Stimulated activated CD8-positive, alpha-beta memory T cell treated with anti-CD3 and anti-CD28 coated beads, Interleukin-7, amount 100 ng/mL, for 24 hours (primary cell): ENCODE results near the gene CDC37L1.

ENCODE experiments used
- DNase-seq: peaks from one replicate; pipeline ENCODE4 v3.0.0-alpha.2; 2020; ENCODE audit warnings: low read depth

Gene CDC37L1

GRCh38 chr9:4668604-4669003 lies 10.8 kb upstream of the CDC37L1 start:
- DNase-seq = no peak

GRCh38 chr9:4669890-4670289 lies 9.5 kb upstream of the CDC37L1 start:
- DNase-seq = no peak

- no peak for DNase-seq
Observed at GRCh38 chr9:4670591-4670990, 8.8 kb upstream of the CDC37L1 start.

GRCh38 chr9:4671737-4672136 lies 7.6 kb upstream of the CDC37L1 start:
- no peak for DNase-seq

GRCh38 chr9:4674783-4675182 lies 4.6 kb upstream of the CDC37L1 start:
- no peak for DNase-seq

GRCh38 chr9:4677392-4677791 lies 2.0 kb upstream of the CDC37L1 start:
- no peak for DNase-seq

GRCh38 chr9:4678679-4679267 lies 596 bp upstream of the CDC37L1 start:
- no peak for DNase-seq

- no peak for DNase-seq
Observed at GRCh38 chr9:4680173-4680525, 780 bp downstream of the CDC37L1 start.

- DNase-seq = no peak
Observed at GRCh38 chr9:4680750-4681149, 1.4 kb downstream of the CDC37L1 start.

GRCh38 chr9:4684820-4685219 lies 5.5 kb downstream of the CDC37L1 start:
- no peak for DNase-seq

- no peak for DNase-seq
Observed at GRCh38 chr9:4686112-4686511, 6.7 kb downstream of the CDC37L1 start.

GRCh38 chr9:4686584-4686983 lies 7.2 kb downstream of the CDC37L1 start:
- no peak for DNase-seq

- no peak for DNase-seq
Observed at GRCh38 chr9:4689021-4689420, 9.7 kb downstream of the CDC37L1 start.

- no peak for DNase-seq
Observed at GRCh38 chr9:4689687-4690104, 10.3 kb downstream of the CDC37L1 start.

GRCh38 chr9:4690144-4690543 lies 10.8 kb downstream of the CDC37L1 start:
- no peak for DNase-seq

- DNase-seq = no peak
Observed at GRCh38 chr9:4691795-4692194, 12.4 kb downstream of the CDC37L1 start.

- DNase-seq = no peak
Observed at GRCh38 chr9:4700091-4700490, 20.7 kb downstream of the CDC37L1 start.

- DNase-seq = no peak
Observed at GRCh38 chr9:4700932-4701331, 21.6 kb downstream of the CDC37L1 start.

- no peak for DNase-seq
Observed at GRCh38 chr9:4701526-4701925, 22.2 kb downstream of the CDC37L1 start.

- DNase-seq = no peak
Observed at GRCh38 chr9:4704129-4704528, 24.8 kb downstream of the CDC37L1 start.

GRCh38 chr9:4706021-4706420 lies 26.7 kb downstream of the CDC37L1 start:
- no peak for DNase-seq

- DNase-seq = no peak
Observed at GRCh38 chr9:4706971-4707622, 27.7 kb downstream of the CDC37L1 start.

GRCh38 chr9:4709380-4709779 lies 30.0 kb downstream of the CDC37L1 start:
- DNase-seq = no peak

- no peak for DNase-seq
Observed at GRCh38 chr9:4713849-4714248, 34.5 kb downstream of the CDC37L1 start.
